Activated T-helper 1 cell treated with anti-CD3 and anti-CD28 coated beads, Interleukin-12 subunit alpha, Interleukin-12 subunit beta, Interleukin-2, Interleukin-4 antibody, amounts not matched to agents 30 ng/mL and 10 ng/mL and 1 ng/mL, durations not matched to agents 14 hours and 24 hours and 36 hours (primary cell): Measurements from ENCODE around the gene C11orf68. TPM values are rescaled to one million over a fixed set of nuclear protein-coding genes. Genes with fewer than 3 reads are reported as not detected.

Experiments used
- DNase-seq: peaks from one replicate; pipeline ENCODE4 v3.0.0; 2021; ENCODE audit warnings: low spot score
- H3K27ac Mint-ChIP-seq: one replicate; pipeline ENCODE4 v1.8.0; 2021; ENCODE audit warnings: mild to moderate bottlenecking, mixed read lengths
- H3K27me3 Mint-ChIP-seq: one replicate; pipeline ENCODE4 v1.8.0; 2022; ENCODE audit warnings: mild to moderate bottlenecking, moderate library complexity, mixed read lengths; ENCODE audit not compliant: insufficient read depth
- H3K36me3 Mint-ChIP-seq: one replicate; pipeline ENCODE4 v1.8.0; 2021; ENCODE audit warnings: low read depth, mixed read lengths
- H3K4me1 Mint-ChIP-seq: one replicate; pipeline ENCODE4 v1.8.0; 2021; ENCODE audit warnings: low read depth, mixed read lengths
- H3K4me3 Mint-ChIP-seq: one replicate; pipeline ENCODE4 v1.8.0; 2021; ENCODE audit warnings: mild to moderate bottlenecking, moderate library complexity, mixed read lengths
- H3K9me3 Mint-ChIP-seq: one replicate; pipeline ENCODE4 v1.8.0; 2021; ENCODE audit warnings: mixed read lengths
- intact Hi-C: fragments of 100-400 bp; cut with micrococcal nuclease; formaldehyde crosslinking; loops from one replicate; pipeline ENCODE4 v1.15.1; 2024
- total RNA-seq: library from RNA; stranded (reverse); gene quantifications from 2 replicates; pipeline ENCODE4 v1.2.3, GENCODE V29; 2022

C11orf68 gene
- total RNA-seq, 1 donor from 2014 or later, result 21.4 TPM

GRCh38 chr11:65882120-65883057 lies 36.5 kb downstream of the C11orf68 start:
- Mint-ChIP-seq H3K27ac (no peak overlapping the region), H3K27me3 (no peaks in the 10 kb centered on the region), H3K36me3 (peaks cover 27% of the 10 kb centered on the region), H3K9me3 (no peaks in the 10 kb centered on the region), H3K4me1 (peaks cover 50% of the 10 kb centered on the region), H3K4me3 (no peak overlapping the region)
- no peak for DNase-seq
- intact Hi-C loops, result no loop called here

GRCh38 chr11:65880844-65881421 lies 37.9 kb downstream of the C11orf68 start:
- DNase-seq, result no peak
- Mint-ChIP-seq H3K27ac (peak overlapping the region; percentile 86), H3K4me3 (no peak overlapping the region), H3K36me3 (peaks cover 20% of the 10 kb centered on the region), H3K4me1 (peaks cover 43% of the 10 kb centered on the region), H3K27me3 (no peaks in the 10 kb centered on the region), H3K9me3 (no peaks in the 10 kb centered on the region)
- intact Hi-C loops, result no loop called here

DNA sequence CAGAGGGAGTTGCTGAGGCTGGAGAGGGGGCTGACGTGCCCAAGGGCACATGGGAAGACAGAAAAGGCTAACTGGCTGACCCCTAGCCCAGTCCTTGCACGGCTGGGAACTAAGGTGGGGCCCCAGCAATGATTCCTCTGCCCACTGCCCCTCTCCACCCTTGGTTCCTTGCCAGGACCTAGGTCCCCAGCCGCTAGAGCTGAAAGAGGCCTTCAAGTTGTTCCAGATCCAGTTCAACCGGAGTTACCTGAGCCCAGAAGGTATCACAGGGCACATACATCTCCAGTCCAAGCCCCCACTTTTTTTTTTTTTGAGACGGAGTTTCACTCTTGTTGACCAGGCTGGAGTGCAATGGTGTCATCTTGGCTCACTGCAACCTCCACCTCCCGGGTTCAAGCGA lies 38.8 kb downstream of the C11orf68 start:
- intact Hi-C loops, result no loop called here

GRCh38 chr11:65879617-65880016 lies 39.2 kb downstream of the C11orf68 start, which contains the start of gene CTSW:
Gene CTSW (plus strand): TSS chr11:65879837. CDS start chr11:65879855, 18 bp downstream.
- no peaks in the 10 kb centered on the region for H3K27me3 Mint-ChIP-seq
- peak within 1 kb of the TSS; percentile 86 for H3K27ac Mint-ChIP-seq
- H3K36me3 Mint-ChIP-seq, result peaks cover 10% of the 10 kb centered on the region
- H3K9me3 Mint-ChIP-seq, result no peaks in the 10 kb centered on the region
- peak within 1 kb of the TSS; percentile 42 for H3K4me3 Mint-ChIP-seq
- DNase-seq, result no peak
- intact Hi-C loops, result no loop called here
- peaks cover 31% of the 10 kb centered on the region for H3K4me1 Mint-ChIP-seq

More for the DNA sequence above, 38.8 kb downstream of the C11orf68 start:
- Mint-ChIP-seq H3K27me3 (no peaks in the 10 kb centered on the region), H3K4me3 (no peak overlapping the region), H3K4me1 (peaks cover 36% of the 10 kb centered on the region), H3K27ac (no peak overlapping the region), H3K9me3 (no peaks in the 10 kb centered on the region), H3K36me3 (peaks cover 14% of the 10 kb centered on the region)
- no peak for DNase-seq

DNA sequence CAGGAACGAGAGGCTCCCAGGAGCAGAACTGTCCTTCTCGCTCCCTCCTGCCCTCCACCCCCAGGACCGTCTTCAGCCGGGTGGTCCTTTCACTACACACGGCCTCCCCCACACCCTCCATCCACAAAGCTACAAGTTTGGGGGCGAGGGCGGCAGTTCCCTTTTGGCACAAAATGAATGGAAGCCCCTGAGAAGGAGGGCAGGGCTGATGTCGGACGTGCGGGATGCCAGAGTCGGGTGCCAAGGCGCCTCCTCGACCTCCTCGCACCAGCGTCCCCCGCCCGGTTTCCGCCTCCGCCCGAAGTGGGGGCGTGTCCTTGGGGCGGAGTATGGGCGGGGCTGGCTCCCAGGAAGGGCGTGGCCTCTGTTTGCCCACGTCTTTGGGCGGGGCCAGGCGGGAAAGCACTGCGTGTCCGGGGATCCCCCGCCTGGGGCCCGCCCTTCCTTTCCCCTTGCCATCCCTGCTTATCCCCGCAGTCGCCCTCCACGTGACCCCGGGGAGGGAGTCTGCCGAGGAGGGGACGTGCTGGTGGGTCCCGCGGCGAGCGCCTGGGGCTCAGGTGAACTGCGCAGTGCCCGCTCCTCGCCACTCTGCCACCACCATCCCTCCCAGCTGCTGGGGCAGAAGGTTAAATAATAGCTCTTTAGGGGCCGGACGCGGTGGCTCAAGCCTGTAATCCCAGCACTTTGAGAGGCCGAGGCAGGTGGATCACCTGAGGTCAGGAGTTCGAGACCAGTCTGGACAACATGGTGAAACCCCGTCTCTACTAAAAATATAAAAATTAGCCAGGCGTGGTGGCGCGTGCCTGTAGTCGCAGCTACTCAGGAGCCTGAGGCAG lies 45.3 kb downstream of the C11orf68 start:
- DNase-seq, result peak; percentile 97
- Mint-ChIP-seq H3K9me3 (no peaks in the 10 kb centered on the region), H3K4me3 (peak overlapping the region; percentile 90), H3K27me3 (peaks cover 1% of the 10 kb centered on the region), H3K27ac (peak overlapping the region; percentile 72), H3K4me1 (peaks cover 16% of the 10 kb centered on the region), H3K36me3 (no peaks in the 10 kb centered on the region)
- intact Hi-C loops, result loop anchor here (1.0 kb wide), 4 partner anchors 13 to 129 kb away; partner anchors contain the start of genes BANF1, C11orf68, DRAP1 and EIF1AD

DNA sequence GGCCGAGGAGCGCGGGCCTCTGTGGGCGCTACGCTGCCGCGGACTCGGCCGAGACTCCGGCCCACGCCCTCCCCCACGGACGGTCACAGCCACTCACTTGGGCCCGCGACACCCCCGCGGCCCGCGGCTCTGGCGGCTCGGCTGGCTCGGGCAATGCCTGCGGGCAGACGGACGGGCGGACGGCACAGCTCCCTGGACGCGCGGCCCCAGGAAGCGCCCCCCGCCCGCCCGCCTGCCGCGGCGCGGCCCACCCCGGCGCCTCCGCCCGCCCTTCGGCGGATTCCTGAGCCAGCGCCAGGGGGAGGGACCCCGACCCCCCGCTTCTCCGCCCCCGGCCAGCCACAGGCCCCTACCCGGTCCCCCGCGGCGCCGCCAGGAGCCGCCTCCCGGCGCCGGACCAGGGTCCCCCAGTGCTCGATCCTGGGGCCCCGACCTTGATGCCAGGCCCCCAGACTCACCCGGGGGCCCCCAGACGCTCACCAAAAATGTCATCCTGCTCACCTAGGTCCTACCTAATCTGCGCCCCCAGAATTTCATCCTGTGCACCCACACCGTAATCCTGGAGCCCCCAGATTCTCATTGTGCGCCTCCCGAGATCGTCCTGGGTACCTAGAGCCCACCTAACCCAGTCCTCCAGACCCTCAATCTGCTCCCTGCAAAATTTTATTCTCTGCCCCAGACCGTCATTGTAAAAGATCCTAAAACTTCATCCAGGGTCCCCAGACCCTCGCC lies 46.1 kb downstream of the C11orf68 start, which contains the start of gene EFEMP2:
Gene EFEMP2, minus strand, starts transcription at position 215 of the 732 bp plus-strand sequence. CDS start 446 bp downstream, outside the sequence.
- intact Hi-C loops, result loop anchor here (1.0 kb wide), 4 partner anchors 12 to 130 kb away; partner anchors contain the start of genes BANF1, C11orf68, DRAP1 and EIF1AD
- peaks cover 16% of the 10 kb centered on the region for H3K4me1 Mint-ChIP-seq
- no peaks in the 10 kb centered on the region for H3K9me3 Mint-ChIP-seq
- no peak for DNase-seq
- H3K36me3 Mint-ChIP-seq, result no peaks in the 10 kb centered on the region
- peak within 1 kb of the TSS; percentile 72 for H3K27ac Mint-ChIP-seq
- peaks cover 1% of the 10 kb centered on the region for H3K27me3 Mint-ChIP-seq
- H3K4me3 Mint-ChIP-seq, result peak within 1 kb of the TSS; percentile 90

DNA sequence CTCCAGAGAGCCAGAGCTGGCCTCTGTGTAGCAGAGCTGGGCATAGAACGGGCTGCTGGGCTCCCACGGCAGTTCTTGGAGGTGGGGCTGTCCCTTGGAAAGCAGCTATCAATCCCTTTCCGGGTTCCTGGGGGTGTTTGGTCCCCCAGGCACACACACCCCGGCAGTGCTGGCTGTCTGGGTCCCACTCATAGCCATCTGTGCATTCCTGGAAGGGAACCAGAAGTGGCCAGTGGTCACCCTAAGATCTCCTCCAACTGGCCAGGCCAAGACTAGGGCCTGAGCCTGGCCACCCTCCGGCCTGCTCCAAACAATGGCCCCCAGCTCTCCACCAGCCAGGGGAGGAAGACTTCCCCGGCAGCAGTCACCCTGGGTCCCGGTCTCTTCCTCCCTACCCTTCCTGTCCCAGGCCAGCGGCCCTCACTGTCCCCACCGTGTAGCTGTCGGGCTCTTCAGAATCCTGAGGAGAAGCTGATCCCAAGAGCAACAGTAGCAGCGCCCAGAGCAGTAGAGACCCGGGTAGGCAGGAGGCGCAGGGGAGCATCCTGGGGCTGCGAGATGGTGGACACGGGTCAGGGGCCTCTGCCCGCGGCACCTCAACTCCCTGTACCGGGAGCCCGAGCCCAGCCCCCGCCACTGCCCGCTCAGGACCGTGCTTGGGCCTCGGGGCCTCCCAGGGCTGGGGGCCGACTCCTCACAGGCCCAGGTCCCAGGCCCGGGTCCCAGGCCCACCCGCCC lies 46.9 kb downstream of the C11orf68 start:
- Mint-ChIP-seq H3K9me3 (no peaks in the 10 kb centered on the region), H3K4me1 (peaks cover 16% of the 10 kb centered on the region), H3K4me3 (peak overlapping the region; percentile 39), H3K36me3 (peaks cover 4% of the 10 kb centered on the region), H3K27ac (no peak overlapping the region), H3K27me3 (peaks cover 1% of the 10 kb centered on the region)
- no peak for DNase-seq
- intact Hi-C loops, result no loop called here

- no peak for DNase-seq
- no peak overlapping the region for H3K27ac Mint-ChIP-seq
- H3K4me3 Mint-ChIP-seq, result peak overlapping the region; percentile 2
- no peaks in the 10 kb centered on the region for H3K9me3 Mint-ChIP-seq
- peaks cover 6% of the 10 kb centered on the region for H3K36me3 Mint-ChIP-seq
- intact Hi-C loops, result no loop called here
- peaks cover 16% of the 10 kb centered on the region for H3K4me1 Mint-ChIP-seq
- peaks cover 1% of the 10 kb centered on the region for H3K27me3 Mint-ChIP-seq
These were observed 47.9 kb downstream of the C11orf68 start for GRCh38 chr11:65870706-65871681.

- Mint-ChIP-seq H3K4me3 (no peak overlapping the region), H3K36me3 (peaks cover 8% of the 10 kb centered on the region), H3K4me1 (peaks cover 16% of the 10 kb centered on the region), H3K9me3 (no peaks in the 10 kb centered on the region), H3K27me3 (peaks cover 1% of the 10 kb centered on the region), H3K27ac (no peak overlapping the region)
- no peak for DNase-seq
- intact Hi-C loops, result no loop called here
These were observed 48.6 kb downstream of the C11orf68 start for GRCh38 chr11:65870307-65870658.

- intact Hi-C loops, result no loop called here
- no peaks in the 10 kb centered on the region for H3K9me3 Mint-ChIP-seq
- H3K27me3 Mint-ChIP-seq, result peaks cover 1% of the 10 kb centered on the region
- peaks cover 16% of the 10 kb centered on the region for H3K4me1 Mint-ChIP-seq
- DNase-seq, result no peak
- H3K27ac Mint-ChIP-seq, result no peak overlapping the region
- no peak overlapping the region for H3K4me3 Mint-ChIP-seq
- peaks cover 12% of the 10 kb centered on the region for H3K36me3 Mint-ChIP-seq
These were observed 49.1 kb downstream of the C11orf68 start for GRCh38 chr11:65869643-65870306.
